Neural progenitor cell (in vitro differentiated cells): Measurements from ENCODE around the gene SPDYC. TPM values are rescaled to one million over a fixed set of nuclear protein-coding genes. Genes with fewer than 3 reads are reported as not detected.
"Not testable (repeated sequence)": the region's sequence is repeated elsewhere in the genome, so short reads cannot be mapped to it uniquely, and the experiment has no call there.

ENCODE experiments used
- DNase-seq: peaks from one replicate; pipeline ENCODE4 v3.0.0-alpha.2; 2016; ENCODE audit warnings: low spot score
- H2AFZ ChIP-seq: fragments of 200-600 bp; sonication (generic); replicated peaks from 2 replicates; pipeline ENCODE4 v1.6.1; 2016; ENCODE audit warnings: antibody characterized with exemption
- H3F3A ChIP-seq: fragments of 200-600 bp; sonication (generic); 2 replicates; pipeline ENCODE4 v1.6.1; 2016; ENCODE audit warnings: antibody characterized with exemption, low read depth
- H3K27ac ChIP-seq: fragments of 200-600 bp; sonication (generic); 2 replicates; pipeline ENCODE4 v1.5.1; 2016; ENCODE audit warnings: mild to moderate bottlenecking
- H3K27me3 ChIP-seq: fragments of 200-600 bp; sonication (generic); 2 replicates; pipeline ENCODE4 v1.6.1; 2016; ENCODE audit warnings: mild to moderate bottlenecking, moderate library complexity
- H3K36me3 ChIP-seq: fragments of 200-600 bp; sonication (generic); 2 replicates; pipeline ENCODE4 v1.5.1; 2016
- H3K4me1 ChIP-seq: fragments of 200-600 bp; sonication (generic); 2 replicates; pipeline ENCODE4 v1.6.1; 2016; ENCODE audit warnings: mixed run types
- H3K4me2 ChIP-seq: fragments of 200-600 bp; sonication (generic); 2 replicates; pipeline ENCODE4 v1.6.1; 2016
- H3K4me3 ChIP-seq: fragments of 200-600 bp; sonication (generic); 2 replicates; pipeline ENCODE4 v1.5.1; 2016
- H3K79me2 ChIP-seq: fragments of 200-600 bp; sonication (generic); 2 replicates; pipeline ENCODE4 v1.6.1; 2016; ENCODE audit warnings: low read depth
- H3K9ac ChIP-seq: fragments of 200-600 bp; sonication (generic); 2 replicates; pipeline ENCODE4 v1.6.1; 2016
- H3K9me3 ChIP-seq: fragments of 200-600 bp; sonication (generic); 2 replicates; pipeline ENCODE4 v1.5.1; 2016; ENCODE audit warnings: low read depth
- H4K20me1 ChIP-seq: fragments of 200-600 bp; sonication (generic); 2 replicates; pipeline ENCODE4 v1.6.1; 2016; ENCODE audit warnings: low read depth
- H3K27ac Mint-ChIP-seq: 3 replicates; pipeline ENCODE4 v1.8.0; 2021; ENCODE audit warnings: mixed read lengths
- H3K27me3 Mint-ChIP-seq: 2 replicates; pipeline ENCODE4 v1.8.0; 2022; ENCODE audit warnings: low read depth, mild to moderate bottlenecking, inconsistent platforms, moderate library complexity, mixed read lengths; ENCODE audit not compliant: insufficient read depth
- H3K36me3 Mint-ChIP-seq: 3 replicates; pipeline ENCODE4 v1.8.0; 2021; ENCODE audit warnings: mixed read lengths
- H3K4me1 Mint-ChIP-seq: 3 replicates; pipeline ENCODE4 v1.8.0; 2021; ENCODE audit warnings: mixed read lengths
- H3K4me3 Mint-ChIP-seq: 3 replicates; pipeline ENCODE4 v1.8.0; 2021; ENCODE audit warnings: mild to moderate bottlenecking, moderate library complexity, mixed read lengths
- H3K9me3 Mint-ChIP-seq: 3 replicates; pipeline ENCODE4 v1.8.0; 2020; ENCODE audit warnings: mixed read lengths
- CTCF ChIP-seq: fragments of 200-600 bp; sonication (generic); IDR thresholded peaks from 2 replicates; pipeline ENCODE4 v1.5.1; 2017; ENCODE audit warnings: antibody characterized with exemption, mild to moderate bottlenecking
- EZH2 ChIP-seq: fragments of 200-600 bp; sonication (generic); IDR thresholded peaks from 2 replicates; pipeline ENCODE4 v1.6.1; 2017; ENCODE audit warnings: antibody characterized with exemption, mild to moderate bottlenecking, moderate library complexity
- EZH2phosphoT487 ChIP-seq: fragments of 200-600 bp; sonication (generic); IDR thresholded peaks from 2 replicates; pipeline ENCODE4 v1.6.1; 2017; ENCODE audit warnings: antibody characterized with exemption
- total RNA-seq: library from RNA; depleted of rRNA; stranded (reverse); fragments of >200 nt; gene quantifications from 2 replicates; pipeline ENCODE4 v1.2.3, GENCODE V29; 2015; ENCODE audit warnings: low replicate concordance

SPDYC gene
- total RNA-seq, 1 donor from 2014 or later, result not detected

GRCh38 chr11:65169164-65169641, 830 bp upstream of the SPDYC start:
- H3K79me2 ChIP-seq, result no peaks in the 10 kb centered on the region
- DNase-seq, result no peak
- no peaks in the 10 kb centered on the region for H3K27me3 ChIP-seq
- no peak overlapping the region for H3K4me2 ChIP-seq
- no peaks in the 10 kb centered on the region for H3K9me3 ChIP-seq
- no peak overlapping the region for H3K27ac ChIP-seq
- H3K36me3 ChIP-seq, result no peaks in the 10 kb centered on the region
- no peak overlapping the region for H3K9ac ChIP-seq
- H3K4me1 ChIP-seq, result no peaks in the 10 kb centered on the region
- no peaks in the 10 kb centered on the region for H3K9me3 Mint-ChIP-seq
- peaks cover 3% of the 10 kb centered on the region for H3F3A ChIP-seq
- no peak overlapping the region for H3K4me3 ChIP-seq
- no peaks in the 10 kb centered on the region for H3K27me3 Mint-ChIP-seq
- no peaks in the 10 kb centered on the region for H4K20me1 ChIP-seq
- H3K4me3 Mint-ChIP-seq, result no peak overlapping the region
- H3K36me3 Mint-ChIP-seq, result no peaks in the 10 kb centered on the region
- no peak for TF ChIP-seq EZH2phosphoT487
- TF ChIP-seq CTCF, result no peak
- no peak for TF ChIP-seq EZH2
- H3K27ac Mint-ChIP-seq, result peak overlapping the region; percentile 30
- peak overlapping the region; percentile 87 for H2AFZ ChIP-seq
- H3K4me1 Mint-ChIP-seq, result peaks cover 5% of the 10 kb centered on the region

- H3K9ac ChIP-seq, result no peak overlapping the region
- H3F3A ChIP-seq, result peaks cover 3% of the 10 kb centered on the region
- peaks cover 5% of the 10 kb centered on the region for H3K4me1 Mint-ChIP-seq
- DNase-seq, result no peak
- H3K27ac ChIP-seq, result no peak overlapping the region
- peak overlapping the region; percentile 24 for H3K4me3 Mint-ChIP-seq
- H3K36me3 ChIP-seq, result no peaks in the 10 kb centered on the region
- H3K27ac Mint-ChIP-seq, result no peak overlapping the region
- no peak overlapping the region for H3K4me3 ChIP-seq
- TF ChIP-seq EZH2phosphoT487 (no peak), EZH2 (no peak), CTCF (no peak)
- H3K9me3 Mint-ChIP-seq, result no peaks in the 10 kb centered on the region
- no peaks in the 10 kb centered on the region for H3K27me3 Mint-ChIP-seq
- H3K79me2 ChIP-seq, result no peaks in the 10 kb centered on the region
- no peaks in the 10 kb centered on the region for H4K20me1 ChIP-seq
- no peaks in the 10 kb centered on the region for H3K9me3 ChIP-seq
- H2AFZ ChIP-seq, result no peak overlapping the region
- no peaks in the 10 kb centered on the region for H3K27me3 ChIP-seq
- no peaks in the 10 kb centered on the region for H3K36me3 Mint-ChIP-seq
- H3K4me1 ChIP-seq, result no peaks in the 10 kb centered on the region
- no peak overlapping the region for H3K4me2 ChIP-seq
Measured at GRCh38 chr11:65172600-65172999, 2.6 kb downstream of the SPDYC start.

- not testable (repeated sequence) for H3K27ac ChIP-seq, H3K27ac Mint-ChIP-seq, H3K4me3 ChIP-seq, H3K27me3 Mint-ChIP-seq, H3K4me1 ChIP-seq, H3K9me3 ChIP-seq, H3K27me3 ChIP-seq, H3K4me3 Mint-ChIP-seq, H3K36me3 Mint-ChIP-seq, H3F3A ChIP-seq, H3K36me3 ChIP-seq, H2AFZ ChIP-seq, H3K9me3 Mint-ChIP-seq, H3K9ac ChIP-seq, H4K20me1 ChIP-seq, H3K4me2 ChIP-seq, DNase-seq, H3K79me2 ChIP-seq, H3K4me1 Mint-ChIP-seq
Measured at GRCh38 chr11:65174571-65175010, 4.6 kb downstream of the SPDYC start.

- peaks cover 3% of the 10 kb centered on the region for H3K79me2 ChIP-seq
- peaks cover 45% of the 10 kb centered on the region for H3F3A ChIP-seq
- peaks cover 5% of the 10 kb centered on the region for H3K27me3 ChIP-seq
- TF ChIP-seq EZH2phosphoT487 (no peak), CTCF (peak; percentile 55), EZH2 (no peak)
- peak overlapping the region; percentile 86 for H3K4me3 ChIP-seq
- H3K27ac ChIP-seq, result no peak overlapping the region
- no peaks in the 10 kb centered on the region for H3K27me3 Mint-ChIP-seq
- H3K4me3 Mint-ChIP-seq, result peak overlapping the region; percentile 86
- no peaks in the 10 kb centered on the region for H3K9me3 Mint-ChIP-seq
- H3K36me3 ChIP-seq, result no peaks in the 10 kb centered on the region
- peak overlapping the region; percentile 84 for H3K4me2 ChIP-seq
- H3K36me3 Mint-ChIP-seq, result peaks cover 3% of the 10 kb centered on the region
- peak; percentile 95 for DNase-seq
- peak overlapping the region; percentile 69 for H2AFZ ChIP-seq
- no peak overlapping the region for H3K9ac ChIP-seq
- H3K27ac Mint-ChIP-seq, result no peak overlapping the region
- H3K9me3 ChIP-seq, result no peaks in the 10 kb centered on the region
- H3K4me1 ChIP-seq, result peaks cover 6% of the 10 kb centered on the region
- H3K4me1 Mint-ChIP-seq, result peaks cover 7% of the 10 kb centered on the region
- no peaks in the 10 kb centered on the region for H4K20me1 ChIP-seq
Measured at GRCh38 chr11:65180877-65181568, 11.0 kb downstream of the SPDYC start.
